Hepatocyte (in vitro differentiated cells): ENCODE data around the gene CD74.

Experiments used
- EZH2 ChIP-seq: fragments of 200-600 bp; sonication (generic); IDR thresholded peaks from 2 replicates; pipeline ENCODE4 v1.6.1; 2016; ENCODE audit warnings: antibody characterized with exemption, mild to moderate bottlenecking, borderline replicate concordance
- EZH2phosphoT487 ChIP-seq: fragments of 200-600 bp; sonication (generic); IDR thresholded peaks from one replicate; pipeline ENCODE4 v1.6.1; 2018; ENCODE audit warnings: antibody characterized with exemption, mild to moderate bottlenecking, low read depth, moderate library complexity; ENCODE audit not compliant: unreplicated experiment, severe bottlenecking
- TF ChIP-seq, protein P1 (sequence below): fragments of 200-600 bp; sonication (generic); IDR thresholded peaks from 2 replicates; pipeline ENCODE4 v1.5.1; 2016; ENCODE audit warnings: antibody characterized with exemption, mild to moderate bottlenecking; ENCODE audit not compliant: poor library complexity

DNA sequence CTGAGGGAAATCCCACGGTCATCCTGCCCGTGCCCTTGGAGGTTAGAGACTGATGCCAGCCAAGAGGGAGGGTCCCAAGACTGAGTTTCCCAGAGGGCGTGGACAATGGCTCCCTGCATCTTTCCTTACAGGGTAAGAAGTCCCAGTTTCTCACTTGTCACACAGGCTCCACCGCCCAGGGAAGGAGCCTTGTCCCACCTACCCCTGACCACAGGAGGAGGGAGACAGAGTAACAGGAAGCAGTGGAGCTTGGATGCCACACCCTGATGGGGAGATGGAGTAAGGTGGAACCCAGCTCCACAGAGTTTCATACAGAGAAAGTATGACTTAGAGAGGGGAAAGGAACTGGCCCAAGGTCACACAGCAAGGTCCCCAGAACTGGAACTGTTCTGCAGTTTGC lies 9.4 kb upstream of the CD74 start:
- TF ChIP-seq, protein P1, sequence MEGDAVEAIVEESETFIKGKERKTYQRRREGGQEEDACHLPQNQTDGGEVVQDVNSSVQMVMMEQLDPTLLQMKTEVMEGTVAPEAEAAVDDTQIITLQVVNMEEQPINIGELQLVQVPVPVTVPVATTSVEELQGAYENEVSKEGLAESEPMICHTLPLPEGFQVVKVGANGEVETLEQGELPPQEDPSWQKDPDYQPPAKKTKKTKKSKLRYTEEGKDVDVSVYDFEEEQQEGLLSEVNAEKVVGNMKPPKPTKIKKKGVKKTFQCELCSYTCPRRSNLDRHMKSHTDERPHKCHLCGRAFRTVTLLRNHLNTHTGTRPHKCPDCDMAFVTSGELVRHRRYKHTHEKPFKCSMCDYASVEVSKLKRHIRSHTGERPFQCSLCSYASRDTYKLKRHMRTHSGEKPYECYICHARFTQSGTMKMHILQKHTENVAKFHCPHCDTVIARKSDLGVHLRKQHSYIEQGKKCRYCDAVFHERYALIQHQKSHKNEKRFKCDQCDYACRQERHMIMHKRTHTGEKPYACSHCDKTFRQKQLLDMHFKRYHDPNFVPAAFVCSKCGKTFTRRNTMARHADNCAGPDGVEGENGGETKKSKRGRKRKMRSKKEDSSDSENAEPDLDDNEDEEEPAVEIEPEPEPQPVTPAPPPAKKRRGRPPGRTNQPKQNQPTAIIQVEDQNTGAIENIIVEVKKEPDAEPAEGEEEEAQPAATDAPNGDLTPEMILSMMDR: no peak
- no peak for TF ChIP-seq EZH2phosphoT487
- TF ChIP-seq EZH2: no peak
